Measurements from ENCODE around the gene RALGPS2. TPM values are rescaled to one million over a fixed set of nuclear protein-coding genes. Genes with fewer than 3 reads are reported as not detected.

RALGPS2 gene
- total and polyA plus RNA-seq, 9 of the 15 experiments (the other 6 are each of a cell fraction or from before 2014, with no cell fraction given) = 0.28 to 6.5 (median 2.6) TPM

GRCh38 chr1:178849918-178850317 is 124.9 kb downstream of the RALGPS2 start (continued):
- no peak for TF ChIP-seq HNRNPL (IDR thresholded peaks at IDR 0.05; ENCODE audit: low read depth, low read length)
- no peak for TF ChIP-seq CEBPZ (IDR thresholded peaks at IDR 0.05; ENCODE audit: borderline replicate concordance, low read depth, low read length)
- TF ChIP-seq ZBTB40 (IDR thresholded peaks at IDR 0.05) = no peak
- TF ChIP-seq ZBTB40 (CRISPR knock-in tag; IDR thresholded peaks at IDR 0.05) = no peak
- TF ChIP-seq TFAM (CRISPR knock-in tag; conservative IDR thresholded peaks at IDR 0.05) = no peak
- no peak for TF ChIP-seq BRF1 (IDR thresholded peaks at IDR 0.05; ENCODE audit: borderline replicate concordance, extremely low read depth, insufficient read length)
